Endothelial cell (in vitro differentiated cells): ENCODE measurements around the gene C20orf173. TPM values are rescaled to one million over a fixed set of nuclear protein-coding genes. Genes with fewer than 3 reads are reported as not detected.
"Not testable (repeated sequence)": the region's sequence is repeated elsewhere in the genome, so short reads cannot be mapped to it uniquely, and the experiment has no call there.

Experiments
- DNase-seq: peaks from one replicate; pipeline ENCODE4 v3.0.0; 2021; ENCODE audit warnings: low spot score
- H3K27ac Mint-ChIP-seq: one replicate; pipeline ENCODE4 v1.8.0; 2021; ENCODE audit warnings: mixed read lengths, inconsistent platforms; ENCODE audit not compliant: unreplicated experiment
- H3K27me3 Mint-ChIP-seq: one replicate; pipeline ENCODE4 v1.8.0; 2021; ENCODE audit warnings: mild to moderate bottlenecking, moderate library complexity, mixed read lengths, inconsistent platforms; ENCODE audit not compliant: unreplicated experiment
- H3K36me3 Mint-ChIP-seq: one replicate; pipeline ENCODE4 v1.8.0; 2021; ENCODE audit warnings: mild to moderate bottlenecking, low read depth, mixed read lengths, inconsistent platforms; ENCODE audit not compliant: unreplicated experiment
- H3K4me1 Mint-ChIP-seq: one replicate; pipeline ENCODE4 v1.8.0; 2021; ENCODE audit warnings: mild to moderate bottlenecking, mixed read lengths, inconsistent platforms; ENCODE audit not compliant: unreplicated experiment
- H3K4me3 Mint-ChIP-seq: one replicate; pipeline ENCODE4 v1.8.0; 2021; ENCODE audit warnings: mild to moderate bottlenecking, mixed read lengths, inconsistent platforms; ENCODE audit not compliant: unreplicated experiment
- H3K9me3 Mint-ChIP-seq: one replicate; pipeline ENCODE4 v1.8.0; 2021; ENCODE audit warnings: mixed read lengths, inconsistent platforms; ENCODE audit not compliant: unreplicated experiment
- total RNA-seq: library from RNA; stranded (reverse); fragmentation: NEBNext Ultra II Directional; extraction: Animal tissue kit (Norgen Biotek cat#: 25700); gene quantifications from one replicate; pipeline ENCODE4 v1.2.1, GENCODE V29; 2021; ENCODE audit not compliant: unreplicated experiment
- TF ChIP-seq, protein P1 (sequence below): fragments of 200-600 bp; sonication (generic); IDR thresholded peaks from one replicate; pipeline ENCODE4 v1.5.0; 2021; ENCODE audit warnings: antibody characterized with exemption; ENCODE audit not compliant: unreplicated experiment

Gene C20orf173
- total RNA-seq, 1 donor from 2014 or later: not detected

DNA sequence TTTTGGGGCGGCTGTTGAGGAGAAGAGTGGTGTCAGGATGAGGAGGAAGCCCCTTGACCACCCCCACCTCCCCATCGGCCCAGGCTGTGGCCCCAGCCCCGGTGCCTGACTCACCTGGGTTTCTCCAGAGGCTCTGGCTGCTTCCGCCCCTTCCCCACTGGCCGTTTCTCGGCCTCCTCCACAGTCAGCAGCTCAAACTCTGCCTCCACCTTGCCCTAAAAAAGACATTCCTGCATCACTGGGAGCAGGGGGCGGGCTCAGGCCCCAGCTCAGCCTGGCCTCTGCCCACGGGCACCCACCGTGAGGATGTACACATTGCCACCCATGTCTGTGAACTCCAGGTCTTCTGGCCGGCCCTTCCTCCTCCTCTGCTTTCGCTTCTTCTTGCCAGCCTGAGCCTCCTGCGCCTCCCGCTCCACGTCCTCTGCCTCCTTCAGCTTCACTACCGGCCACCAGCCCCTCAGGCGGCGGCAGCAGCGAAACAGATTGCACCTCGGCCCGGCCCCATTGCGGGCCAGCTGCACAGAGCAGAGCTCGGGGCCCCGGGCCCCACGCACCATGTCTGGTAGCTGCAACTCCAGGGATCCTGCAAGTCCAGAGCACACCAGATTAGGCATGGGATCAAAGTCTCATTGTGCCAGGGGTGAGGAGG is 29.7 kb upstream of the C20orf173 start:
- Mint-ChIP-seq H3K27ac (peak overlapping the region; percentile 61), H3K27me3 (peaks cover 10% of the 10 kb centered on the region), H3K4me1 (no peaks in the 10 kb centered on the region), H3K36me3 (peaks cover 27% of the 10 kb centered on the region), H3K4me3 (no peak overlapping the region), H3K9me3 (no peaks in the 10 kb centered on the region)
- no peak for DNase-seq
- TF ChIP-seq, protein P1, sequence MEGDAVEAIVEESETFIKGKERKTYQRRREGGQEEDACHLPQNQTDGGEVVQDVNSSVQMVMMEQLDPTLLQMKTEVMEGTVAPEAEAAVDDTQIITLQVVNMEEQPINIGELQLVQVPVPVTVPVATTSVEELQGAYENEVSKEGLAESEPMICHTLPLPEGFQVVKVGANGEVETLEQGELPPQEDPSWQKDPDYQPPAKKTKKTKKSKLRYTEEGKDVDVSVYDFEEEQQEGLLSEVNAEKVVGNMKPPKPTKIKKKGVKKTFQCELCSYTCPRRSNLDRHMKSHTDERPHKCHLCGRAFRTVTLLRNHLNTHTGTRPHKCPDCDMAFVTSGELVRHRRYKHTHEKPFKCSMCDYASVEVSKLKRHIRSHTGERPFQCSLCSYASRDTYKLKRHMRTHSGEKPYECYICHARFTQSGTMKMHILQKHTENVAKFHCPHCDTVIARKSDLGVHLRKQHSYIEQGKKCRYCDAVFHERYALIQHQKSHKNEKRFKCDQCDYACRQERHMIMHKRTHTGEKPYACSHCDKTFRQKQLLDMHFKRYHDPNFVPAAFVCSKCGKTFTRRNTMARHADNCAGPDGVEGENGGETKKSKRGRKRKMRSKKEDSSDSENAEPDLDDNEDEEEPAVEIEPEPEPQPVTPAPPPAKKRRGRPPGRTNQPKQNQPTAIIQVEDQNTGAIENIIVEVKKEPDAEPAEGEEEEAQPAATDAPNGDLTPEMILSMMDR: no peak

GRCh38 chr20:35558451-35558850 is 29.0 kb upstream of the C20orf173 start:
- TF ChIP-seq, protein P1: no peak
- Mint-ChIP-seq H3K4me3 (peak overlapping the region; percentile 40), H3K36me3 (peaks cover 28% of the 10 kb centered on the region), H3K27me3 (peaks cover 10% of the 10 kb centered on the region), H3K4me1 (no peaks in the 10 kb centered on the region), H3K27ac (no peak overlapping the region), H3K9me3 (no peaks in the 10 kb centered on the region)
- no peak for DNase-seq

DNA sequence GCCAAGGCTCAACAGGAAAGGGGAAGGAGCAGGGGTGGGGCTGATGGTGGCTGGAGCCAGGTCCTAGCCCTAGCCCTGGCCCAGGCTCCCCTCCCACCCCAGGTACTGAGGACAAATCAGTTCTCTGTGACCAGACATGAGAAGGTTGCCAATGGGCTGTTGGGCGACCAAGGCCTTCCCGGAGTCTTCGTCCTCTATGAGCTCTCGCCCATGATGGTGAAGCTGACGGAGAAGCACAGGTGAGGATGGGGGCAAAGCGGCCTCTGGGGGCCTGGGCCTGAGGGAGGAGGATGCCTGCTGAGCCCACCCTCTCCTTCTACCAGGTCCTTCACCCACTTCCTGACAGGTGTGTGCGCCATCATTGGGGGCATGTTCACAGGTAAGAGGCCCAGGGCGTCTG is 27.4 kb upstream of the C20orf173 start:
- Mint-ChIP-seq H3K36me3 (peaks cover 28% of the 10 kb centered on the region), H3K27me3 (peaks cover 10% of the 10 kb centered on the region), H3K27ac (no peak overlapping the region), H3K4me3 (no peak overlapping the region), H3K4me1 (no peaks in the 10 kb centered on the region), H3K9me3 (no peaks in the 10 kb centered on the region)
- DNase-seq: no peak
- TF ChIP-seq, protein P1: no peak

DNA sequence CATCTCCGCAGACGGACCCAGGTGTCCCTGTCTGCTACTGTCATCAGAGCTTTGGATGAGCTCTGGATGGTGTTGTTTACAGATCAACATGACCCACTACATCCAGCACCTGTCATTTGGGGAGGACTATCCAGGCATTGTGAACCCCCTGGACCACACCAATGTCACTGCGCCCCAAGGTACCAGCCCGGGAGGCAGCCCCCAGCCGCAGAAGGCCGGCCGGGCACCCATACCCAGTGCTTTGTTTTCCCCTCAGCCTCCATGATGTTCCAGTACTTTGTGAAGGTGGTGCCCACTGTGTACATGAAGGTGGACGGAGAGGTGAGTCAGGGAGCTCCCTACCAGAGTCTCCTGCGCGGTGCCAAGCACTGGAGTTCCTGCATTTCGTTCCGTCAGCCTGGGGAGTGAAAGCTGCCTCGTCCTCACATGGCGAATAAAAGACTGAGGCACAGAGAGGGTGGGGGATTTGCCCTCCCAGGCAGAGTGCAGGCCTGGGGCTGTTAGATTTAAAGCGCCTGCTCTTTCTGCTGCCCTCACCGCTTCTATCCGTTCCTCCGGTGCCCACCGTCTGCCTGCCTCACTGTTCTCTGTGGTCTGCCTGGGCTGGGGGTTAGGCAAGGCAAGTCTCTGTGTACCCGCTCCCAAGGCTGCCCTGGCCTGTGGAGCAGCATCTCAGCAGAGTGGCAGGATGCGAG is 26.6 kb upstream of the C20orf173 start:
- peaks cover 28% of the 10 kb centered on the region for H3K36me3 Mint-ChIP-seq
- no peaks in the 10 kb centered on the region for H3K4me1 Mint-ChIP-seq
- no peak overlapping the region for H3K4me3 Mint-ChIP-seq
- no peak overlapping the region for H3K27ac Mint-ChIP-seq
- H3K9me3 Mint-ChIP-seq: no peaks in the 10 kb centered on the region
- TF ChIP-seq, protein P1: no peak
- no peak for DNase-seq
- H3K27me3 Mint-ChIP-seq: peaks cover 10% of the 10 kb centered on the region

- not testable (repeated sequence) for H3K4me3 Mint-ChIP-seq, DNase-seq, H3K9me3 Mint-ChIP-seq, H3K4me1 Mint-ChIP-seq, H3K27ac Mint-ChIP-seq
- Mint-ChIP-seq H3K36me3 (peaks cover 28% of the 10 kb centered on the region), H3K27me3 (peaks cover 10% of the 10 kb centered on the region)
Measured at GRCh38 chr20:35555461-35555860, 26.0 kb upstream of the C20orf173 start.
